ENCODE data around the gene OR13H1.
"Not testable (repeated sequence)": the region's sequence is repeated elsewhere in the genome, so short reads cannot be mapped to it uniquely, and the experiment has no call there.

OR13H1 gene, protein sequence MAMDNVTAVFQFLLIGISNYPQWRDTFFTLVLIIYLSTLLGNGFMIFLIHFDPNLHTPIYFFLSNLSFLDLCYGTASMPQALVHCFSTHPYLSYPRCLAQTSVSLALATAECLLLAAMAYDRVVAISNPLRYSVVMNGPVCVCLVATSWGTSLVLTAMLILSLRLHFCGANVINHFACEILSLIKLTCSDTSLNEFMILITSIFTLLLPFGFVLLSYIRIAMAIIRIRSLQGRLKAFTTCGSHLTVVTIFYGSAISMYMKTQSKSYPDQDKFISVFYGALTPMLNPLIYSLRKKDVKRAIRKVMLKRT

DNA sequence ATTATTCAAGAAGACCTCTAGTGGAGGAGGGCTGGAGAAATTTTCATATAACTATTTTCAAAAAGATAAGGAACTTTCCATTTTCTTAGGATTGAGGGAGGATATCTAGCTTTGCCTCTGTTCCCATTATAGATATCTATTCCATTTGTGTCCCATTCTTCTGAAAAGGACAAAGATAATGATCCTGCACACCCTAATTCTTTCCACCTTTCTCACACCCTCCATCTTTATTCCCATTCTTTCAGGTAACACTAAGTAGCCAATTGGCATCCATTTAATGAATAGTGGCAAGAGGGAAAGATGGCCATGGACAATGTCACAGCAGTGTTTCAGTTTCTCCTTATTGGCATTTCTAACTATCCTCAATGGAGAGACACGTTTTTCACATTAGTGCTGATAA lies at the start of gene OR13H1:
TSS of gene OR13H1 (plus strand) at position 301 of the 400 bp plus-strand sequence. CDS start at position 301, 0 bp downstream.
- H3K4me3 ChIP-seq (replicated peaks; ENCODE audit: low read depth, low read length), result no peak within 1 kb of the TSS
- DNase-seq (ENCODE audit: low read depth), result no peak
- TF ChIP-seq, protein P1, sequence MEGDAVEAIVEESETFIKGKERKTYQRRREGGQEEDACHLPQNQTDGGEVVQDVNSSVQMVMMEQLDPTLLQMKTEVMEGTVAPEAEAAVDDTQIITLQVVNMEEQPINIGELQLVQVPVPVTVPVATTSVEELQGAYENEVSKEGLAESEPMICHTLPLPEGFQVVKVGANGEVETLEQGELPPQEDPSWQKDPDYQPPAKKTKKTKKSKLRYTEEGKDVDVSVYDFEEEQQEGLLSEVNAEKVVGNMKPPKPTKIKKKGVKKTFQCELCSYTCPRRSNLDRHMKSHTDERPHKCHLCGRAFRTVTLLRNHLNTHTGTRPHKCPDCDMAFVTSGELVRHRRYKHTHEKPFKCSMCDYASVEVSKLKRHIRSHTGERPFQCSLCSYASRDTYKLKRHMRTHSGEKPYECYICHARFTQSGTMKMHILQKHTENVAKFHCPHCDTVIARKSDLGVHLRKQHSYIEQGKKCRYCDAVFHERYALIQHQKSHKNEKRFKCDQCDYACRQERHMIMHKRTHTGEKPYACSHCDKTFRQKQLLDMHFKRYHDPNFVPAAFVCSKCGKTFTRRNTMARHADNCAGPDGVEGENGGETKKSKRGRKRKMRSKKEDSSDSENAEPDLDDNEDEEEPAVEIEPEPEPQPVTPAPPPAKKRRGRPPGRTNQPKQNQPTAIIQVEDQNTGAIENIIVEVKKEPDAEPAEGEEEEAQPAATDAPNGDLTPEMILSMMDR (IDR thresholded peaks at IDR 0.05; ENCODE audit: low read length, missing control alignments), result no peak

DNA sequence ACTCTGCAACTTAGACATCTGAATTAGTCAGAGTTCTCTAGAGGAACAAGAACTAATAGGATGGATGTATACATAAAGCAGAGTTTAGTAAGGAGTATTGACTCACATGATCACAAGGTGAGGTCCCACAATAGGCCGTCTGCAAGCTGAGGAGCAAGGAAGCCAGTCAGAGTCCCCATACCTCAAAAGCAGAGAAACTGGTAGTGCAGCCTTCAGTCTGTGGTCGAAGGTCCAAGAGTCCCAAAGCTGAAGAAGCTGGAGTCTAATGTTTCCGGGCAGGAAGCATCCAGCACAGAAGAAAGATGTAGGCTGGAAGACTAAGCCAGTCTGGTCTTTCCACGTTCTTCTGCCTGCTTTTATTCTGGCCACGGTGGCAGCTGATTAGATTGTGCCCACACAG lies 42.3 kb upstream of the OR13H1 start:
- not testable (repeated sequence) for DNase-seq (ENCODE audit: low read depth); H3K4me3 ChIP-seq (replicated peaks; ENCODE audit: low read depth, low read length)

DNA sequence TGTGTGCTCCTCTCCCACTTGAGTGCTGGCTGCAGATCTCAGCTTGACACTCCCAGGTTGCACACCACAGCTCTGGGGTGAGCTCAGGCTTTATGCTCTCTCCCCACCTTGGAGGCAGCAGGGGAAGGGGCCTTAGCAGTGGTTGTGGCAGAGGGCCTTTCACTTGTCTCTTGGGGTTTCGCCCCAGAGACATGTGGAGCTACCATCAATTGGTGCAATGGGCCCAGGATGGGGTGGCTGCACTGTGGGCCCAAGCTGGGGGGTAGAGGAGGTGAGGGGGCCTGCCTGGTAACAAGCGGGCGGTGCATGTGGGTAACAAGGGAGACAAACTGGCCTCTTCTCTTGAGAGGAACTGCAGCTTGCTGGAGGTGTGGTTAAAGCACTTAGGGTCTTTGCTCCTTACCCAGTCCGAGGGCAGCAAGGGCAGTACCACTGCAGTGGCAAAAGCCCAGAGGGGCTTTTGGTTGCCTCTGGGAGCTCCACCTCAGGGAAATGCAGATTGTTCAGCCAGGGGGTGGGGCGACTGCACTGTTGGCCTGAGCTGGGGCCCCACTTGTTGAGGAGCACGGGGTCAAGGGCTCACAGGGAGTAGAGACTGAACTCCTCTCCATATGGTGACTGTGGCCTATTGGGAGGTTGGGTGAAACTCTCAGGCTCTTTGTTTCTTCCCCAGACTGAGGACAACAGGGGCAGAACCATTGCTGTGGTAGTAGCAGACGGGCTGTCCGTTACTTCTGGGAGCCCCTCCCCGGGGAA lies 30.5 kb upstream of the OR13H1 start:
- no peak for DNase-seq (ENCODE audit: low read depth)
- TF ChIP-seq, protein P1 (IDR thresholded peaks at IDR 0.05; ENCODE audit: low read length, missing control alignments), result no peak
- no peak overlapping the region for H3K4me3 ChIP-seq (replicated peaks; ENCODE audit: low read depth, low read length)

DNA sequence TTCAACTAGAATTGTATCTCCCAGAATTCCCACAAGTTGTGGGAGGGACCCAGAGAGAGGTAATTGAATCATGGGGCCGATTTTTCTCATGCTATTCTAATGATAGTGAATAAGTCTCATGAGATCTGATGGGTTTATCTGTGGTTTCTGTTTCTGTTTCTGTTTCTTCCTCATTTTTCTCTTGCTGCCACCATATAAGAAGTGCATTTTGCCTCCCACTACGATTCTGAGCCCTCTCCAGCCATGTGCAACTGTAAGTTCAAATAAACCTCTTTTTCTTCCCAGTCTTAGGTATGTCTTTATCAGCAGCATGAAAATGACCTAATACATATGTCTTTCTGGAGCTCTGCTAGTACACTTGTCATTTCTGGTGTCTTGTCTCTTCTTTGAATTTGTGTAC lies 22.1 kb upstream of the OR13H1 start:
- TF ChIP-seq, protein P1 (IDR thresholded peaks at IDR 0.05; ENCODE audit: low read length, missing control alignments), result no peak
- DNase-seq (ENCODE audit: low read depth), result no peak

DNA sequence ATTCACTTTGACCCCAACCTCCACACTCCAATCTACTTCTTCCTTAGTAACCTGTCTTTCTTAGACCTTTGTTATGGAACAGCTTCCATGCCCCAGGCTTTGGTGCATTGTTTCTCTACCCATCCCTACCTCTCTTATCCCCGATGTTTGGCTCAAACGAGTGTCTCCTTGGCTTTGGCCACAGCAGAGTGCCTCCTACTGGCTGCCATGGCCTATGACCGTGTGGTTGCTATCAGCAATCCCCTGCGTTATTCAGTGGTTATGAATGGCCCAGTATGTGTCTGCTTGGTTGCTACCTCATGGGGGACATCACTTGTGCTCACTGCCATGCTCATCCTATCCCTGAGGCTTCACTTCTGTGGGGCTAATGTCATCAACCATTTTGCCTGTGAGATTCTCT lies 344 bp downstream of the OR13H1 start:
- no peak for DNase-seq (ENCODE audit: low read depth)
- no peak overlapping the region for H3K4me3 ChIP-seq (replicated peaks; ENCODE audit: low read depth, low read length)
- TF ChIP-seq, protein P1 (IDR thresholded peaks at IDR 0.05; ENCODE audit: low read length, missing control alignments), result no peak

More for the DNA sequence above, 22.1 kb upstream of the OR13H1 start:
- H3K4me3 ChIP-seq (replicated peaks; ENCODE audit: low read depth, low read length), result no peak overlapping the region

DNA sequence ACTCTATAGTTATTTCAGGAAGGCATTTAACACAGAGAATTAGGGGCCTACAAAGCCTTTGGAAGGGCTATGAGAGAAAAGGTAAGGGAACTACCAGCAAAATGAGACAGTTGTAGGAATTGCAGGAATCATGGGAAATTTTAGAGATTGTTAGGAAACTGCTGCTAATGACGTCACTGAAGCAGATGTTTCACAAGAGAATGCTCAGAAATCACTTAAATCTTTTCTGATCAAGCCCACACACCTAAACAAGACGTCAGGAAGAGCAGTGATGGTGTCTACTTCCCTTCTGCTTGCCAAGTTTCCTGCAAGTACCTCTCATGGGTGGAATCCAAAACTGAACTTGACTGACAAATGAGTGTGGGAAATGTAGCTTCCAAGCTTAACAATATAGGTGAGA lies 5.1 kb downstream of the OR13H1 start:
- H3K4me3 ChIP-seq (replicated peaks; ENCODE audit: low read depth, low read length), result no peak overlapping the region
- TF ChIP-seq, protein P1 (IDR thresholded peaks at IDR 0.05; ENCODE audit: low read length, missing control alignments), result no peak
- DNase-seq (ENCODE audit: low read depth), result no peak

DNA sequence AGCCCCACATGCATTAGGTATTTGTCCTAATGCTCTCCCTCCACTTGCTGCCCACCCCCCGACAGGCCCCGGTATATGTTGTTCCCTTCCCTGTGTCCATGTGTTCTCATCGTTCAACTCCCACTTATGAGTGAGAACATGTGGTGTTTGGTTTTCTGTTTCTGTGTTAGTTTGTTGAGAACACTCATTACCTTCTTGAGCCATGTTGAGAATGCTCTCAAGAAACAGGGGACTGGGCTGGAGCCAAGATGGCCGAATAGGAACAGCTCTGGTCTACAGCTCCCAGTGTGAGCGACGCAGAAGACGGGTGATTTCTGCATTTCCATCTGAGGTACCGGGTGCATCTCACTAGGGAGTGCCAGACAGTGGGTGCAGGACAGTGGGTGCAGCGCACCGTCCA lies 8.6 kb downstream of the OR13H1 start:
- H3K4me3 ChIP-seq (replicated peaks; ENCODE audit: low read depth, low read length); DNase-seq (ENCODE audit: low read depth): not testable (repeated sequence)

DNA sequence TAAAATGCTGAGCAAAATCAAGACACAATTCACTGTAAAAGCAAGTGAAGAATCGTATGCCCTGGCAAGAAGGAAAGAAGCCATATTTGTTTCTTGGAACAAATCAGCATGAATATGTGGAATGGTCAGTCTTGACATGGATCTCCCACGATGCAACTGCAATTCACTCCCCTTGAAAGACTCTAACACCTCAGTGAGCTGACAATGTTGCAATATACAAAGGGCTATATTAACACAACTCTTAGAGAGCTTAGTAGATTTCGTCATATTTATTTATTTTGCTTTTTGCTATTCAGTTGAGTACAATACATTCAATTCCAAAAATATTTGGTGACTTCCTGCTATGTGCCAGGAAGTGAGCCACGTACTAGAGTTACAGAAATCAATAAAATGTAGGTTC lies 14.7 kb downstream of the OR13H1 start:
- H3K4me3 ChIP-seq (replicated peaks; ENCODE audit: low read depth, low read length), result no peak overlapping the region
- TF ChIP-seq, protein P1 (IDR thresholded peaks at IDR 0.05; ENCODE audit: low read length, missing control alignments), result no peak
- no peak for DNase-seq (ENCODE audit: low read depth)
